Activated T-helper 9 cell treated with anti-CD3 and anti-CD28 coated beads, Interleukin-2, amount 50 U/mL, for 16 hours (primary cell): Measurements from ENCODE around the gene SUPT6H.
A peak's percentile ranks its signal among the peaks of the same experiment; 100 is the strongest.
"Not testable (repeated sequence)": the region's sequence is repeated elsewhere in the genome, so short reads cannot be mapped to it uniquely, and the experiment has no call there.

ENCODE experiments used
- DNase-seq: peaks from one replicate; pipeline ENCODE4 v3.0.0-alpha.2; 2020; ENCODE audit warnings: low read depth

The SUPT6H gene

GRCh38 chr17:28719021-28719433 lies 57.0 kb downstream of the SUPT6H start:
- no peak for DNase-seq

- peak; percentile 15 for DNase-seq
Measured at GRCh38 chr17:28720247-28720996, 58.4 kb downstream of the SUPT6H start.

GRCh38 chr17:28720997-28721329 lies 59.0 kb downstream of the SUPT6H start:
- not testable (repeated sequence) for DNase-seq

GRCh38 chr17:28722417-28723158 lies 60.6 kb downstream of the SUPT6H start:
- DNase-seq = no peak

GRCh38 chr17:28723159-28723835 lies 61.3 kb downstream of the SUPT6H start:
- DNase-seq = no peak

GRCh38 chr17:28723836-28724499 lies 62.0 kb downstream of the SUPT6H start:
- DNase-seq = not testable (repeated sequence)

- DNase-seq = no peak
Measured at GRCh38 chr17:28724500-28725165, 62.6 kb downstream of the SUPT6H start.

GRCh38 chr17:28725166-28725659 lies 63.2 kb downstream of the SUPT6H start:
- no peak for DNase-seq

GRCh38 chr17:28725660-28726225 lies 63.7 kb downstream of the SUPT6H start:
- DNase-seq = peak; percentile 32

- DNase-seq = peak; percentile 59
Measured at GRCh38 chr17:28726226-28726626, 64.2 kb downstream of the SUPT6H start, which contains the start of gene TLCD1. TSS of gene TLCD1 (minus strand) at chr17:28726233. CDS start at chr17:28726097, 136 bp downstream.

GRCh38 chr17:28726627-28727491 lies 64.9 kb downstream of the SUPT6H start:
- DNase-seq = peak; percentile 89

GRCh38 chr17:28728364-28729200 lies 66.6 kb downstream of the SUPT6H start, which contains the start of gene NEK8:
TSS of gene NEK8 (plus strand) at chr17:28728788. CDS start at chr17:28728814, 26 bp downstream.
- peak; percentile 95 for DNase-seq

GRCh38 chr17:28729950-28730330 lies 67.9 kb downstream of the SUPT6H start:
- no peak for DNase-seq

GRCh38 chr17:28733346-28733745 lies 71.3 kb downstream of the SUPT6H start:
- no peak for DNase-seq

- DNase-seq = no peak
Measured at GRCh38 chr17:28734712-28735241, 72.8 kb downstream of the SUPT6H start.

GRCh38 chr17:28735242-28735722 lies 73.3 kb downstream of the SUPT6H start:
- no peak for DNase-seq

GRCh38 chr17:28735913-28736769 lies 74.1 kb downstream of the SUPT6H start:
- DNase-seq = not testable (repeated sequence)

- DNase-seq = no peak
Measured at GRCh38 chr17:28737316-28737715, 75.3 kb downstream of the SUPT6H start.
